Smooth muscle cell (in vitro differentiated cells): Measurements from ENCODE around the gene GPR107. TPM values are rescaled to one million over a fixed set of nuclear protein-coding genes. Genes with fewer than 3 reads are reported as not detected.

Experiments
- DNase-seq: peaks from one replicate; lab custom pipeline; 2025; ENCODE audit not compliant: unreplicated experiment; lab: John Stamatoyannopoulos, UW
- H2AFZ ChIP-seq: fragments of 200-600 bp; sonication (generic); 2 replicates; pipeline ENCODE4 v1.6.0; 2016; ENCODE audit warnings: antibody characterized with exemption, low read depth, mild to moderate bottlenecking
- H3F3A ChIP-seq: fragments of 200-600 bp; sonication (generic); 2 replicates; pipeline ENCODE4 v1.6.0; 2017; ENCODE audit warnings: antibody characterized with exemption, low read depth
- H3K27ac ChIP-seq: fragments of 200-600 bp; sonication (generic); 2 replicates; pipeline ENCODE4 v1.5.1; 2016; ENCODE audit warnings: low read depth, mild to moderate bottlenecking
- H3K27me3 ChIP-seq: fragments of 200-600 bp; sonication (generic); 2 replicates; pipeline ENCODE4 v1.6.1; 2016; ENCODE audit warnings: low read depth, mild to moderate bottlenecking
- H3K36me3 ChIP-seq: fragments of 200-600 bp; sonication (generic); 2 replicates; pipeline ENCODE4 v1.5.1; 2016; ENCODE audit warnings: low read depth
- H3K4me1 ChIP-seq: fragments of 200-600 bp; sonication (generic); 2 replicates; pipeline ENCODE4 v1.5.1; 2016; ENCODE audit warnings: low read depth
- H3K4me2 ChIP-seq: fragments of 200-600 bp; sonication (generic); 2 replicates; pipeline ENCODE4 v1.6.0; 2016; ENCODE audit warnings: mild to moderate bottlenecking
- H3K4me3 ChIP-seq: fragments of 200-600 bp; sonication (generic); 2 replicates; pipeline ENCODE4 v1.5.1; 2016; ENCODE audit warnings: mild to moderate bottlenecking
- H3K79me2 ChIP-seq: fragments of 200-600 bp; sonication (generic); 2 replicates; pipeline ENCODE4 v1.6.0; 2016; ENCODE audit warnings: low read depth, mild to moderate bottlenecking
- H3K9ac ChIP-seq: fragments of 200-600 bp; sonication (generic); 2 replicates; pipeline ENCODE4 v1.6.0; 2016; ENCODE audit warnings: low read depth
- H3K9me3 ChIP-seq: fragments of 200-600 bp; sonication (generic); replicated peaks from 2 replicates; pipeline ENCODE4 v1.5.1; 2016; ENCODE audit warnings: low read depth
- H4K20me1 ChIP-seq: fragments of 200-600 bp; sonication (generic); 2 replicates; pipeline ENCODE4 v1.6.0; 2016; ENCODE audit warnings: low read depth
- WGBS: methylation state at CpG from one replicate; pipeline ENCODE4 v1.1.7; 2016; ENCODE audit warnings: low lambda C conversion rate; 5-methylcytosine and 5-hydroxymethylcytosine counted together
- polyA plus RNA-seq: library from polyadenylated mRNA; unstranded; fragments of >200 nt; fragmentation: Nextera tagmentation; extraction: Ambion mirVana; gene quantifications from 2 replicates; pipeline ENCODE4 v1.2.1, GENCODE V29; 2016
- total RNA-seq: library from RNA; depleted of rRNA; stranded (reverse); fragments of >200 nt; gene quantifications from 2 replicates; pipeline ENCODE4 v1.2.3, GENCODE V29; 2014
- TF ChIP-seq, protein P1 (sequence below): fragments of 200-600 bp; sonication (generic); IDR thresholded peaks from 2 replicates; pipeline ENCODE4 v1.5.1; 2017; ENCODE audit warnings: borderline replicate concordance, mild to moderate bottlenecking, antibody characterized with exemption; ENCODE audit not compliant: insufficient read depth, poor library complexity, severe bottlenecking

GPR107 gene
- total and polyA plus RNA-seq, 2 experiments from 2014 or later = 16.2 to 42.7 TPM

DNA sequence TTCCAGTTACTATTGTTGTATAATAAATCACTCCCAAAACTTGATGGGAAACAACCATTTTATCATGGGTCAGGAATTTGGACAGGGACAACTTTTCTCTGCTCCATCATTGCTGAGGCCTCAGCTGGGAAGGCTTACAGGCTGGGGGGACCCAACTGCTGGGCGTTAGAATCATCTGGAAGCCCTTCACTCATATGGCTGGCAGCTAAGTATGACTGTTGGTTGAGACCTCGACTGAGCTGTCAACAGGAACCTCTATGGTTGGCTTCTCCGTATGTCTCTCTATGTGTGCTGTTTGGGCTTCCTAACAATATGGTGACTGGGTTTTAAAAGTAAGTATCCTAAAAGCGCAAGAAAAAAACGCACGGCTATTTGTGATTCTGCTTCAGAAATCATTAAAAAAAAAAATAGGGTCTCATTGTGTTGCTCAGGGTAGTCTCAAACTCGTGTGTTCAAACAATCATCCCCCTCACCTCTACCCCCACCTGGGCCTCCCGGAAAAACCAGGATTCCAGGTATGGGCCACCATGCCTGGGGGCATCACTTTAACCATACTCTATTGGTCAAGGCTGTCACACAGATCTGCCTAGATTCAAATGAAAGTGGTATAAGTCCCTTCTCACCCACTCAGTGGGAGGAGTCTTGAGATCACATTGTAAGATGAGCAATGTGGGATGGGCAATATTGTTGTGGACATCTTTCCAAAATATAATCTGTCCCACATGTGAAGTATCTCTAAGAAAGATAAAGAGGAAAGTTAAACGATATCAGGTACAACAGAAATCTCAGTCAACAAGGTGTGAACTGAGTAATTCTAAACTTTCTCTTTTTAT lies 26.0 kb upstream of the GPR107 start:
- Histone ChIP-seq H3K9ac (no peak overlapping the region), H2AFZ (no peak overlapping the region), H3K9me3 (no peaks in the 10 kb centered on the region), H3K27me3 (no peaks in the 10 kb centered on the region), H3K4me1 (no peaks in the 10 kb centered on the region), H3K4me3 (no peak overlapping the region), H3K27ac (no peak overlapping the region), H3K4me2 (no peak overlapping the region), H3F3A (no peaks in the 10 kb centered on the region), H3K79me2 (peaks cover 98% of the 10 kb centered on the region), H3K36me3 (no peaks in the 10 kb centered on the region), H4K20me1 (peaks cover 96% of the 10 kb centered on the region)
- DNase-seq = no peak
- TF ChIP-seq, protein P1, sequence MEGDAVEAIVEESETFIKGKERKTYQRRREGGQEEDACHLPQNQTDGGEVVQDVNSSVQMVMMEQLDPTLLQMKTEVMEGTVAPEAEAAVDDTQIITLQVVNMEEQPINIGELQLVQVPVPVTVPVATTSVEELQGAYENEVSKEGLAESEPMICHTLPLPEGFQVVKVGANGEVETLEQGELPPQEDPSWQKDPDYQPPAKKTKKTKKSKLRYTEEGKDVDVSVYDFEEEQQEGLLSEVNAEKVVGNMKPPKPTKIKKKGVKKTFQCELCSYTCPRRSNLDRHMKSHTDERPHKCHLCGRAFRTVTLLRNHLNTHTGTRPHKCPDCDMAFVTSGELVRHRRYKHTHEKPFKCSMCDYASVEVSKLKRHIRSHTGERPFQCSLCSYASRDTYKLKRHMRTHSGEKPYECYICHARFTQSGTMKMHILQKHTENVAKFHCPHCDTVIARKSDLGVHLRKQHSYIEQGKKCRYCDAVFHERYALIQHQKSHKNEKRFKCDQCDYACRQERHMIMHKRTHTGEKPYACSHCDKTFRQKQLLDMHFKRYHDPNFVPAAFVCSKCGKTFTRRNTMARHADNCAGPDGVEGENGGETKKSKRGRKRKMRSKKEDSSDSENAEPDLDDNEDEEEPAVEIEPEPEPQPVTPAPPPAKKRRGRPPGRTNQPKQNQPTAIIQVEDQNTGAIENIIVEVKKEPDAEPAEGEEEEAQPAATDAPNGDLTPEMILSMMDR = no peak
- WGBS = 91% methylated on average over 9 of the region's 9 CpGs

DNA sequence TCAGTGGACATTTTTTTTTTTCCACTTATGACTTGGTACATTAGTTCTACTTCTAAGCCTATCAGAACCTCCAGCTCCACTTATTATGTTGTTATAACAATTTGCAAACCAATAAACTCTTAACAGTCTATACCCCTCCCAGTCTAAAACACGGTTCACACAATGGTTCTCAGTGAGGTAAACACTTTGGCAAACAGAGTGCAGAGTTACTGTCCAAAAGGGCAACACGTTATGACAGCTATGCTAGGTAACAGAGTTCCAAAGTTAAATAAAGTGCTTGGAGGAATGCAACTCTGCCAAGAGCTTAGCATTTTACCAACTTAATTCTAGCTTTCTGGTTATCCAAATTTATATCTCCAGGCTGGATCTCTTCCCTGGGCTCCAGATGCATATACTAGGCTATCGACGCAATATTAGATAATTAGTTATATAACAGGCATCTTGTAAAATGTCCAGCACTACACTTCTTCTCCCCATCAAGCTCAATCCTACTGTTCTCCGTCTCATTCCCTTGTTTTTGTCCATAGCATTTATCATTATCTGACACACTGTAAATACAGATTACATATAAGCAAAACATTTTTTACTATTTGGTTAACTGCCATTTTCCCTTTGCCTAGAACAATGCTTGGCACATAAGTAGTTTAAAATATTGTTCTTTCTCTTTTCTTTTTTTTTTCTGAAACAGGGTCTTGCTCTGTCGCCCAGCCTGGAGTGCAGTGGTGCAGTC lies 25.0 kb upstream of the GPR107 start:
- Histone ChIP-seq H3K4me3 (no peak overlapping the region), H3K4me2 (no peak overlapping the region), H3F3A (no peaks in the 10 kb centered on the region), H3K9me3 (no peaks in the 10 kb centered on the region), H4K20me1 (peaks cover 95% of the 10 kb centered on the region), H3K27ac (no peak overlapping the region), H2AFZ (no peak overlapping the region), H3K79me2 (peaks cover 98% of the 10 kb centered on the region), H3K9ac (no peak overlapping the region), H3K27me3 (no peaks in the 10 kb centered on the region), H3K36me3 (no peaks in the 10 kb centered on the region), H3K4me1 (no peaks in the 10 kb centered on the region)
- WGBS = 90% methylated on average over 6 of the region's 6 CpGs
- TF ChIP-seq, protein P1 = no peak
- no peak for DNase-seq

DNA sequence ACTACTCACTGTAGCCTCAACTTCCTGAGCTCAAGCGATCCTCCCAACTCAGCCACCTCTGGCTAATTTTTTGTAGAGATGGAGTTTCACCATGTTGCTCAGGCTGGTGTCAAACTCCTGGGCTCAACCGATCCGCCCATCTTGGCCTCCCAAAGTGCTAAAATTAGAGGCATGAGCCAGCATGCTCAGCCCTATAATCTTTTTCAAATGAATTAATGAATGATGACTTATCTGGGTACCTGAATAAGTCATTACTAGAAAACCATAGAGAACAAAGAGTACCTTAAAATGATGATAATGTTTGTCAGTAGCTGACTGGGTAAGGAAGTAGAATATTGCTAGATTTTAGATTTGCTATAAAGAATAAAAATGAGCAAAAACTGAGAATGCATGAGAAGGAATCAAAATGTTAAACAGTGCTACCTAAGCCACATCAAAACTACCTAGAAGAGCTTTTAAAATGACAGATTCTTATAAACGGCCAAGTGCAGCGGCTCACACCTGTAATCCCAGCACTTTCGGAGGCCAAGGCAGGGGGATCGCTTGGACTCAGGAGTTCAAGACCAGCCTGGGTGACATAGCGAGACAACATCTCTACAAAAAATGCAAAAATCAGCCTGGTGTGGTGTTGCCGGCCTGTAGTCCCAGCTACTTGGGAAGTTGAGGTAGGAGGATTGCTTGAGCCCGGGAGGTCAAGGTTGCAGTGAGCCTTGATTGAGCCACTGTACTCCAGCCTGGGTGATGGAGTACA lies 24.3 kb upstream of the GPR107 start:
- no peaks in the 10 kb centered on the region for H3K4me1 ChIP-seq
- peaks cover 94% of the 10 kb centered on the region for H4K20me1 ChIP-seq

More for the DNA sequence above, 24.3 kb upstream of the GPR107 start:
- H3K9me3 ChIP-seq = no peaks in the 10 kb centered on the region
- 97% methylated on average over 10 of the region's 10 CpGs for WGBS
- DNase-seq = no peak
- H3K4me2 ChIP-seq = no peak overlapping the region
- no peak overlapping the region for H3K4me3 ChIP-seq
- H3K9ac ChIP-seq = no peak overlapping the region
- no peak overlapping the region for H3K27ac ChIP-seq
- H3K36me3 ChIP-seq = no peaks in the 10 kb centered on the region
- TF ChIP-seq, protein P1 = no peak
- no peaks in the 10 kb centered on the region for H3K27me3 ChIP-seq
- H3F3A ChIP-seq = no peaks in the 10 kb centered on the region
- peaks cover 98% of the 10 kb centered on the region for H3K79me2 ChIP-seq
- H2AFZ ChIP-seq = no peak overlapping the region
